Measurements from ENCODE around the gene POGK.

GRCh38 chr1:166848193-166848592, 8.9 kb downstream of the POGK start:
- TF ChIP-seq SMC3 (conservative IDR thresholded peaks at IDR 0.05; ENCODE audit: poor library complexity) (no peak), CTCF (IDR thresholded peaks at IDR 0.05; ENCODE audit: poor library complexity, severe bottlenecking) (no peak), REST (IDR thresholded peaks at IDR 0.05; ENCODE audit: borderline replicate concordance) (no peak), EZH2 (IDR thresholded peaks at IDR 0.05; ENCODE audit: borderline replicate concordance, insufficient read depth, low read length, poor library complexity, severe bottlenecking) (no peak), POLR2AphosphoS5 (IDR thresholded peaks at IDR 0.05) (no peak), EP300 (conservative IDR thresholded peaks at IDR 0.05; ENCODE audit: poor library complexity, severe bottlenecking) (no peak)
